ENCODE data around the gene DNAI2.

DNA sequence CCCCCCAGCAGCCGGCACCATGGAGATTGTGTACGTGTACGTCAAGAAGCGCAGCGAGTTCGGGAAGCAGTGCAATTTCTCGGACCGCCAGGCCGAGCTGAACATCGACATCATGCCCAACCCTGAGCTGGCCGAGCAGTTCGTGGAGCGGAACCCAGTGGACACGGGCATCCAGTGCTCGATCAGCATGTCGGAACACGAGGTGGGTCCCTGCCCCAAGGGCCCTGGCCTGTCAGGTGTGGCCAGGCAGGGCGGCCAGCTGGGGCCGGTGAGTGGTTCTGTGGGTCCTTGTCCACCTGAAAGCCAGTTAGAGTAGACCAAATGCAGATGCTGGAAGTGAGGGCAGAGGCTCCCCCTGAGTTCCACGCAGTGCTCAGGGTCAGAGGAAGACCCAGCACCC lies 7.8 kb downstream of the DNAI2 start:
- TF ChIP-seq HOXA7 (CRISPR knock-in tag; IDR thresholded peaks at IDR 0.05), result no peak
- no peak for TF ChIP-seq MYC (IDR thresholded peaks at IDR 0.05; ENCODE audit: borderline replicate concordance, low read length)
- TF ChIP-seq SREBF2 (IDR thresholded peaks at IDR 0.05), result no peak
- TF ChIP-seq, protein P1, sequence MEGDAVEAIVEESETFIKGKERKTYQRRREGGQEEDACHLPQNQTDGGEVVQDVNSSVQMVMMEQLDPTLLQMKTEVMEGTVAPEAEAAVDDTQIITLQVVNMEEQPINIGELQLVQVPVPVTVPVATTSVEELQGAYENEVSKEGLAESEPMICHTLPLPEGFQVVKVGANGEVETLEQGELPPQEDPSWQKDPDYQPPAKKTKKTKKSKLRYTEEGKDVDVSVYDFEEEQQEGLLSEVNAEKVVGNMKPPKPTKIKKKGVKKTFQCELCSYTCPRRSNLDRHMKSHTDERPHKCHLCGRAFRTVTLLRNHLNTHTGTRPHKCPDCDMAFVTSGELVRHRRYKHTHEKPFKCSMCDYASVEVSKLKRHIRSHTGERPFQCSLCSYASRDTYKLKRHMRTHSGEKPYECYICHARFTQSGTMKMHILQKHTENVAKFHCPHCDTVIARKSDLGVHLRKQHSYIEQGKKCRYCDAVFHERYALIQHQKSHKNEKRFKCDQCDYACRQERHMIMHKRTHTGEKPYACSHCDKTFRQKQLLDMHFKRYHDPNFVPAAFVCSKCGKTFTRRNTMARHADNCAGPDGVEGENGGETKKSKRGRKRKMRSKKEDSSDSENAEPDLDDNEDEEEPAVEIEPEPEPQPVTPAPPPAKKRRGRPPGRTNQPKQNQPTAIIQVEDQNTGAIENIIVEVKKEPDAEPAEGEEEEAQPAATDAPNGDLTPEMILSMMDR (IDR thresholded peaks at IDR 0.05), result no peak
